Prostate gland (tissue), 2 donors: ENCODE data around the gene NR1D1.

Experiments used
- CTCF ChIP-seq, 4 experiments: fragments of 200-600 bp in 2 of 4; fragments of 450-650 bp in 2 of 4; sonication (generic) in 2 of 4; IDR thresholded peaks; 1 replicate in 3 of 4; 2 replicates in 1 of 4; pipeline ENCODE4 v1.5.1; 2016 to 2019; ENCODE audit warnings: antibody characterized with exemption in 4 of 4, mild to moderate bottlenecking in 2 of 4, moderate library complexity in 2 of 4
- POLR2A ChIP-seq: fragments of 450-650 bp; IDR thresholded peaks from one replicate; pipeline ENCODE4 v1.6.1; 2016; ENCODE audit warnings: antibody characterized with exemption, mild to moderate bottlenecking
- POLR2AphosphoS5 ChIP-seq: sonication (generic); formaldehyde crosslinking; IDR thresholded peaks from one replicate; pipeline ENCODE4 v1.6.1; 2017; ENCODE audit warnings: antibody characterized with exemption

- TF ChIP-seq POLR2A (no peak), CTCF (IDR thresholded peaks at IDR 0.05) (no peak), POLR2AphosphoS5 (no peak)
These were observed 43.9 kb downstream of the NR1D1 start for GRCh38 chr17:40056379-40057015.
